GM21619 (cell line): ENCODE data around the gene DLL1.
"Not testable (repeated sequence)": the region's sequence is repeated elsewhere in the genome, so short reads cannot be mapped to it uniquely, and the experiment has no call there.

Experiments used
- ATAC-seq: cut with Tn5 transposase; IDR thresholded peaks from one replicate; pipeline ENCODE4 v1.9.1; 2021; ENCODE audit not compliant: unreplicated experiment

Gene DLL1

GRCh38 chr6:170290296-170291128, at the start of gene DLL1:
DLL1 (minus strand) TSS chr6:170291078; CDS start chr6:170290139, 939 bp downstream.
- ATAC-seq = no peak

GRCh38 chr6:170335199-170335598, 44.3 kb upstream of the DLL1 start:
- ATAC-seq = not testable (repeated sequence)

- ATAC-seq = no peak
Measured at GRCh38 chr6:170329321-170329720, 38.4 kb upstream of the DLL1 start.

GRCh38 chr6:170317718-170318117, 26.8 kb upstream of the DLL1 start:
- ATAC-seq = no peak

- ATAC-seq = no peak
Measured at GRCh38 chr6:170317076-170317475, 26.2 kb upstream of the DLL1 start.

GRCh38 chr6:170316071-170316470, 25.2 kb upstream of the DLL1 start:
- no peak for ATAC-seq

- ATAC-seq = no peak
Measured at GRCh38 chr6:170314983-170315382, 24.1 kb upstream of the DLL1 start.

GRCh38 chr6:170313716-170314295, 22.9 kb upstream of the DLL1 start:
- no peak for ATAC-seq

GRCh38 chr6:170312876-170313275, 22.0 kb upstream of the DLL1 start:
- no peak for ATAC-seq

GRCh38 chr6:170311696-170312095, 20.8 kb upstream of the DLL1 start:
- no peak for ATAC-seq

- ATAC-seq = no peak
Measured at GRCh38 chr6:170308761-170309160, 17.9 kb upstream of the DLL1 start.

- no peak for ATAC-seq
Measured at GRCh38 chr6:170307080-170307545, 16.2 kb upstream of the DLL1 start.

- peak; percentile 97 for ATAC-seq
Measured at GRCh38 chr6:170306324-170307079, 15.6 kb upstream of the DLL1 start, which contains the start of gene FAM120B. FAM120B (plus strand) TSS chr6:170306758; CDS start chr6:170317391, 10,633 bp downstream.

- ATAC-seq = no peak
Measured at GRCh38 chr6:170305805-170306323, 15.0 kb upstream of the DLL1 start.

GRCh38 chr6:170301184-170301583, 10.3 kb upstream of the DLL1 start:
- ATAC-seq = no peak

GRCh38 chr6:170298688-170299087, 7.8 kb upstream of the DLL1 start:
- ATAC-seq = no peak

GRCh38 chr6:170297576-170298330, 6.9 kb upstream of the DLL1 start:
- ATAC-seq = no peak

- no peak for ATAC-seq
Measured at GRCh38 chr6:170296746-170297575, 6.1 kb upstream of the DLL1 start.

GRCh38 chr6:170296423-170296745, 5.5 kb upstream of the DLL1 start:
- no peak for ATAC-seq
